IMR-90 (cell line): ENCODE data around the gene ZAP70. TPM values are rescaled to one million over a fixed set of nuclear protein-coding genes. Genes with fewer than 3 reads are reported as not detected.

Experiments used
- ATAC-seq: fragments of 200-7000 bp; cut with Tn5 transposase; 2 replicates; pipeline ENCODE4 v1.9.1; 2020; ENCODE audit warnings: low read depth, mild to moderate bottlenecking, moderate library complexity
- BruUV-seq: library from RNA; stranded (reverse); fragments of 400-500 nt; replicated peaks from 2 replicates; lab custom pipeline; 2021; lab: Mats Ljungman, UMichigan
- CTCF ChIA-PET: fragments of 300-600 bp; formaldehyde crosslinking; extraction: SDS; loops from one replicate; lab custom pipeline; 2021; ENCODE audit warnings: antibody characterized with exemption; lab: Yijun Ruan, JAX
- POLR2A ChIA-PET: fragments of 300-600 bp; sonication (Branson Sonifier 250); formaldehyde crosslinking; loops from one replicate; lab custom pipeline; 2022; ENCODE audit warnings: antibody characterized with exemption; ENCODE audit not compliant: unreplicated experiment; lab: Charles Lee
- DNase-seq: peaks from one replicate; pipeline ENCODE4 v3.0.0; 2013
- H2AFZ ChIP-seq: replicated peaks from 2 replicates; pipeline ENCODE3; 2013; ENCODE audit warnings: low read length, mild to moderate bottlenecking; ENCODE audit not compliant: poor library complexity
- H2AK5ac ChIP-seq: 2 replicates; pipeline ENCODE4 v1.6.1; 2013; ENCODE audit warnings: low read depth, low read length, inconsistent platforms
- H2AK9ac ChIP-seq: replicated peaks from 2 replicates; pipeline ENCODE3; 2013; ENCODE audit warnings: mild to moderate bottlenecking, low read depth, low read length, moderate library complexity; ENCODE audit not compliant: poor library complexity
- H2BK120ac ChIP-seq: 2 replicates; pipeline ENCODE4 v1.6.1; 2013; ENCODE audit warnings: low read depth, low read length, inconsistent platforms
- H2BK15ac ChIP-seq: 3 replicates; pipeline ENCODE4 v1.6.1; 2013; ENCODE audit warnings: low read depth, low read length, inconsistent platforms
- H2BK20ac ChIP-seq: 2 replicates; pipeline ENCODE4 v1.6.1; 2013; ENCODE audit warnings: low read depth, mild to moderate bottlenecking, inconsistent platforms, low read length, moderate library complexity
- H2BK5ac ChIP-seq: 2 replicates; pipeline ENCODE4 v1.6.1; 2013; ENCODE audit warnings: mild to moderate bottlenecking, low read depth, low read length, inconsistent platforms; ENCODE audit not compliant: poor library complexity, severe bottlenecking
- H3K14ac ChIP-seq: replicated peaks from 2 replicates; pipeline ENCODE4 v1.6.1; 2013; ENCODE audit warnings: low read depth, low read length, inconsistent platforms
- H3K18ac ChIP-seq: 2 replicates; pipeline ENCODE4 v1.6.1; 2013; ENCODE audit warnings: low read depth, low read length, control low read depth
- H3K23ac ChIP-seq: 2 replicates; pipeline ENCODE4 v1.6.1; 2013; ENCODE audit warnings: low read depth, low read length, inconsistent platforms
- H3K27ac ChIP-seq: 2 replicates; pipeline ENCODE4 v1.5.1; 2013; ENCODE audit warnings: mild to moderate bottlenecking, control low read depth, low read length; ENCODE audit not compliant: insufficient read depth
- H3K27me3 ChIP-seq: 2 replicates; pipeline ENCODE4 v1.6.1; 2013; ENCODE audit warnings: low read length; ENCODE audit not compliant: control insufficient read depth, insufficient read depth
- H3K36me3 ChIP-seq: 2 replicates; pipeline ENCODE4 v1.6.1; 2013; ENCODE audit warnings: low read length, mixed read lengths; ENCODE audit not compliant: control insufficient read depth, insufficient read depth
- H3K4ac ChIP-seq: 2 replicates; pipeline ENCODE4 v1.6.1; 2013; ENCODE audit warnings: low read depth, low read length, inconsistent platforms
- H3K4me1 ChIP-seq: 2 replicates; pipeline ENCODE4 v1.6.1; 2013; ENCODE audit warnings: low read length, mixed read lengths; ENCODE audit not compliant: control insufficient read depth, insufficient read depth
- H3K4me2 ChIP-seq: 2 replicates; pipeline ENCODE4 v1.6.1; 2013; ENCODE audit warnings: low read depth, mild to moderate bottlenecking, control low read depth, low read length, moderate library complexity
- H3K4me3 ChIP-seq: 2 replicates; pipeline ENCODE4 v1.5.1; 2013; ENCODE audit warnings: low read depth, mild to moderate bottlenecking, control low read depth, low read length, moderate library complexity; ENCODE audit not compliant: insufficient read depth
- H3K56ac ChIP-seq: 2 replicates; pipeline ENCODE4 v1.6.1; 2013; ENCODE audit warnings: low read length, inconsistent platforms; ENCODE audit not compliant: insufficient read depth; ENCODE audit errors: extremely low read depth
- H3K79me1 ChIP-seq, 2 experiments: 2 replicates each; pipeline ENCODE4 v1.6.1; 2013; ENCODE audit warnings: low read length in 2 of 2, inconsistent platforms in 1 of 2, low read depth in 1 of 2
- H3K9ac ChIP-seq: 2 replicates; pipeline ENCODE4 v1.6.1; 2013; ENCODE audit warnings: low read depth, low read length, control low read depth
- H3K9me1 ChIP-seq: 2 replicates; pipeline ENCODE4 v1.6.1; 2013; ENCODE audit warnings: low read length, inconsistent platforms; ENCODE audit not compliant: insufficient read depth
- H3K9me3 ChIP-seq: 2 replicates; pipeline ENCODE4 v1.6.1; 2013; ENCODE audit warnings: low read length; ENCODE audit not compliant: control insufficient read depth, insufficient read depth
- H4K20me1 ChIP-seq: 2 replicates; pipeline ENCODE4 v1.6.1; 2013; ENCODE audit warnings: low read length, inconsistent platforms; ENCODE audit not compliant: insufficient read depth
- H4K5ac ChIP-seq: 2 replicates; pipeline ENCODE4 v1.6.1; 2013; ENCODE audit warnings: mild to moderate bottlenecking, low read depth, low read length, control low read depth
- H4K8ac ChIP-seq, 2 experiments: 2 replicates each; pipeline ENCODE4 v1.6.1; 2013; ENCODE audit warnings: low read depth in 2 of 2, low read length in 2 of 2, control low read depth in 1 of 2, inconsistent platforms in 1 of 2
- H4K91ac ChIP-seq: 2 replicates; pipeline ENCODE4 v1.6.1; 2013; ENCODE audit warnings: low read depth, low read length, inconsistent platforms; ENCODE audit not compliant: insufficient read depth
- BHLHE40 ChIP-seq: fragments of 150-350 bp; IDR thresholded peaks from 2 replicates; pipeline ENCODE4 v1.6.1; 2016; ENCODE audit warnings: mild to moderate bottlenecking, low read depth, low read length
- CEBPB ChIP-seq: IDR thresholded peaks from 2 replicates; pipeline ENCODE4 v1.6.1; 2012; ENCODE audit warnings: low read depth, low read length, improper control_type of control experiment
- CHD1 ChIP-seq: IDR thresholded peaks from 2 replicates; pipeline ENCODE4 v1.6.1; 2012; ENCODE audit warnings: low read depth, low read length, improper control_type of control experiment
- MAFK ChIP-seq: IDR thresholded peaks from 2 replicates; pipeline ENCODE4 v1.6.1; 2012; ENCODE audit warnings: low read depth, low read length, improper control_type of control experiment
- MAZ ChIP-seq: IDR thresholded peaks from 2 replicates; pipeline ENCODE4 v1.6.1; 2012; ENCODE audit warnings: low read depth, mild to moderate bottlenecking, low read length, improper control_type of control experiment, moderate library complexity, borderline replicate concordance
- MXI1 ChIP-seq: IDR thresholded peaks from 2 replicates; pipeline ENCODE4 v1.6.1; 2012; ENCODE audit warnings: low read depth, mild to moderate bottlenecking, low read length, moderate library complexity, borderline replicate concordance
- NFE2L2 ChIP-seq: fragments of 150-350 bp; IDR thresholded peaks from 2 replicates; pipeline ENCODE4 v1.6.1; 2016; ENCODE audit warnings: low read depth, mild to moderate bottlenecking, low read length
- POLR2A ChIP-seq: IDR thresholded peaks from 2 replicates; pipeline ENCODE4 v1.6.1; 2012; ENCODE audit warnings: mild to moderate bottlenecking, low read depth, low read length
- RAD21 ChIP-seq: IDR thresholded peaks from 2 replicates; pipeline ENCODE4 v1.6.1; 2012; ENCODE audit warnings: low read length, improper control_type of control experiment
- RFX5 ChIP-seq: IDR thresholded peaks from 2 replicates; pipeline ENCODE4 v1.8.0; 2012; ENCODE audit warnings: low read depth, mild to moderate bottlenecking, low read length, moderate library complexity
- SMC3 ChIP-seq: fragments of 150-350 bp; IDR thresholded peaks from 2 replicates; pipeline ENCODE4 v1.6.1; 2016; ENCODE audit warnings: low read depth, mild to moderate bottlenecking, antibody characterized with exemption, low read length, moderate library complexity
- WGBS, 2 experiments: methylation state at CpG; one replicate each; pipeline versions ENCODE4 v1.1.5 to v1.1.7; 2013; ENCODE audit warnings: missing lambda C conversion rate in 2 of 2; ENCODE audit not compliant: insufficient read length in 1 of 2; ENCODE audit errors: extremely low coverage in 2 of 2; 5-methylcytosine and 5-hydroxymethylcytosine counted together
- dilution Hi-C: fragments of 300-500 bp; cut with HindIII; formaldehyde crosslinking; loops from one replicate; pipeline ENCODE4 v1.14.3; 2018; ENCODE audit warnings: low sequenced_read_pairs; ENCODE audit not compliant: unreplicated experiment
- in situ Hi-C: fragments of 300-500 bp; cut with MboI; formaldehyde crosslinking; loops from 3 replicates; pipeline ENCODE4 v1.14.3; 2019; ENCODE audit warnings: low sequenced_read_pairs, inconsistent platforms, mixed read lengths
- intact Hi-C: fragments of 100-400 bp; cut with micrococcal nuclease; formaldehyde crosslinking; loops from 2 replicates; pipeline ENCODE4 v1.10.0; 2022
- polyA plus RNA-seq, 3 experiments: library from polyadenylated mRNA; depleted of rRNA; stranded (reverse); fragments of >200 nt; gene quantifications; 2 replicates each; pipeline ENCODE4 v1.2.3, GENCODE V29; 2012; ENCODE audit warnings: low replicate concordance in 1 of 3
- total RNA-seq: library from RNA; depleted of rRNA; stranded (reverse); fragments of >200 nt; gene quantifications from 2 replicates; pipeline ENCODE4 v1.2.3, GENCODE V29; 2012
- TF ChIP-seq, protein P1 (sequence below): fragments of 150-350 bp; IDR thresholded peaks from 2 replicates; pipeline ENCODE4 v1.6.1; 2016; ENCODE audit warnings: low read depth, mild to moderate bottlenecking, low read length, moderate library complexity, borderline replicate concordance

The ZAP70 gene
- total and polyA plus RNA-seq, 2 of the 4 experiments (the other 2 are of a cell fraction), result under 0.01 to 0.09 TPM

GRCh38 chr2:97757062-97757461, 43.7 kb downstream of the ZAP70 start:
- 94% methylated on average over 10 of the region's 18 CpGs; no CpG with 5 or more reads in 1 of the 2 experiments for WGBS, 2 experiments
- Histone ChIP-seq H3K9me3 (no peaks in the 10 kb centered on the region), H2BK20ac (no peak overlapping the region), H3K36me3 (peaks cover 39% of the 10 kb centered on the region), H3K9me1 (no peaks in the 10 kb centered on the region; the same call in 1 of the 2 replicates), H3K56ac (no peak overlapping the region), H3K4me3 (no peak overlapping the region), H2AFZ (no peak overlapping the region), H3K23ac (no peak overlapping the region), H3K18ac (no peak overlapping the region), H2AK5ac (no peak overlapping the region), H3K4me2 (no peak overlapping the region), H4K91ac (no peak overlapping the region), H4K20me1 (no peaks in the 10 kb centered on the region), H3K4me1 (0 out of 2 replicates have a peak, but pooled peaks cover 5% of the 10 kb centered on the region), H4K5ac (no peak overlapping the region), H3K9ac (no peak overlapping the region), H4K8ac (no peak overlapping the region), H3K79me1 (no peaks in the 10 kb centered on the region), H3K14ac (no peak overlapping the region), H2BK15ac (no peak overlapping the region), H3K27me3 (no peaks in the 10 kb centered on the region), H2BK120ac (no peak overlapping the region), H3K4ac (no peak overlapping the region), H2BK5ac (no peak overlapping the region), H3K27ac (no peak overlapping the region), H2AK9ac (no peak overlapping the region)
- ATAC-seq, result no peak
- DNase-seq, result no peak
- intact Hi-C loops (no loop called here), dilution Hi-C loops (no loop called here), in situ Hi-C loops (no loop called here)
- no TSS peak for BruUV-seq
- TF ChIP-seq MAZ, result no peak
- TF ChIP-seq CEBPB, result no peak
- TF ChIP-seq CHD1, result no peak
- no peak for TF ChIP-seq MXI1
- no peak for TF ChIP-seq POLR2A
- TF ChIP-seq BHLHE40, result no peak
- no peak for TF ChIP-seq RFX5
- no peak for TF ChIP-seq NFE2L2
- TF ChIP-seq, protein P1, sequence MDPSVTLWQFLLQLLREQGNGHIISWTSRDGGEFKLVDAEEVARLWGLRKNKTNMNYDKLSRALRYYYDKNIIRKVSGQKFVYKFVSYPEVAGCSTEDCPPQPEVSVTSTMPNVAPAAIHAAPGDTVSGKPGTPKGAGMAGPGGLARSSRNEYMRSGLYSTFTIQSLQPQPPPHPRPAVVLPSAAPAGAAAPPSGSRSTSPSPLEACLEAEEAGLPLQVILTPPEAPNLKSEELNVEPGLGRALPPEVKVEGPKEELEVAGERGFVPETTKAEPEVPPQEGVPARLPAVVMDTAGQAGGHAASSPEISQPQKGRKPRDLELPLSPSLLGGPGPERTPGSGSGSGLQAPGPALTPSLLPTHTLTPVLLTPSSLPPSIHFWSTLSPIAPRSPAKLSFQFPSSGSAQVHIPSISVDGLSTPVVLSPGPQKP, result no peak
- TF ChIP-seq RAD21, result no peak
- no peak for TF ChIP-seq MAFK
- no peak for TF ChIP-seq SMC3
- CTCF ChIA-PET, result no interaction called here
- POLR2A ChIA-PET, result no interaction called here
